SJSA1 (cell line): ENCODE measurements around the gene CAVIN3. TPM values are rescaled to one million over a fixed set of nuclear protein-coding genes. Genes with fewer than 3 reads are reported as not detected.

Source experiments
- DNase-seq, 2 experiments: peaks; one replicate each; pipeline ENCODE4 v3.0.0-alpha.2; 2015 to 2020; ENCODE audit warnings: low spot score in 2 of 2, low read depth in 1 of 2
- H3K27ac ChIP-seq: fragments of 250-450 bp; sonication (Bioruptor Pico); 2 replicates; pipeline ENCODE4 v1.5.1; 2020; ENCODE audit warnings: mild to moderate bottlenecking, moderate library complexity
- H3K27me3 ChIP-seq: fragments of 250-450 bp; sonication (Bioruptor Pico); replicated peaks from 2 replicates; pipeline ENCODE4 v1.5.1; 2020; ENCODE audit warnings: mild to moderate bottlenecking, moderate library complexity
- H3K36me3 ChIP-seq: fragments of 250-450 bp; sonication (Bioruptor Pico); 2 replicates; pipeline ENCODE4 v1.5.1; 2020; ENCODE audit warnings: mild to moderate bottlenecking
- H3K4me1 ChIP-seq: fragments of 250-450 bp; sonication (Bioruptor Pico); replicated peaks from 2 replicates; pipeline ENCODE4 v1.6.1; 2021; ENCODE audit warnings: mild to moderate bottlenecking
- H3K4me3 ChIP-seq: fragments of 250-450 bp; sonication (Bioruptor Pico); 2 replicates; pipeline ENCODE4 v1.5.1; 2020; ENCODE audit warnings: mild to moderate bottlenecking
- H3K9me3 ChIP-seq: fragments of 250-450 bp; sonication (Bioruptor Pico); replicated peaks from 2 replicates; pipeline ENCODE4 v1.5.1; 2020; ENCODE audit warnings: mild to moderate bottlenecking
- total RNA-seq: library from RNA; depleted of rRNA; stranded (reverse); fragments of >200 nt; shearing (Covaris generic); gene quantifications from 2 replicates; pipeline ENCODE4 v1.2.3, GENCODE V29; 2014; rRNA removed

The CAVIN3 gene, protein sequence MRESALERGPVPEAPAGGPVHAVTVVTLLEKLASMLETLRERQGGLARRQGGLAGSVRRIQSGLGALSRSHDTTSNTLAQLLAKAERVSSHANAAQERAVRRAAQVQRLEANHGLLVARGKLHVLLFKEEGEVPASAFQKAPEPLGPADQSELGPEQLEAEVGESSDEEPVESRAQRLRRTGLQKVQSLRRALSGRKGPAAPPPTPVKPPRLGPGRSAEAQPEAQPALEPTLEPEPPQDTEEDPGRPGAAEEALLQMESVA
- total RNA-seq, result 174 and 307 TPM in 2 replicates

GRCh38 chr11:6320411-6321155, at the start of gene CAVIN3:
TSS of gene CAVIN3 (minus strand) at chr11:6320501. CDS start at chr11:6320476, 25 bp downstream.
- Histone ChIP-seq H3K27ac (peak within 1 kb of the TSS; percentile 96), H3K36me3 (peaks cover 16% of the 10 kb centered on the region), H3K27me3 (no peaks in the 10 kb centered on the region), H3K4me3 (peak within 1 kb of the TSS; percentile 60), H3K4me1 (peaks cover 34% of the 10 kb centered on the region), H3K9me3 (no peaks in the 10 kb centered on the region)
- peak; percentile 78 to 81 for DNase-seq

- H3K27ac ChIP-seq, result no peak overlapping the region
- DNase-seq, result no peak
- H3K27me3 ChIP-seq, result no peaks in the 10 kb centered on the region
- H3K9me3 ChIP-seq, result no peaks in the 10 kb centered on the region
- H3K36me3 ChIP-seq, result no peaks in the 10 kb centered on the region
- H3K4me3 ChIP-seq, result no peak overlapping the region
- H3K4me1 ChIP-seq, result no peaks in the 10 kb centered on the region
Observed at GRCh38 chr11:6365659-6366058, 45.4 kb upstream of the CAVIN3 start.

- H3K27me3 ChIP-seq, result no peaks in the 10 kb centered on the region
- peaks cover 10% of the 10 kb centered on the region for H3K4me1 ChIP-seq
- no peaks in the 10 kb centered on the region for H3K9me3 ChIP-seq
- H3K27ac ChIP-seq, result no peak overlapping the region
- peak; percentile 52 to 70 for DNase-seq
- H3K4me3 ChIP-seq, result no peak overlapping the region
- no peaks in the 10 kb centered on the region for H3K36me3 ChIP-seq
Observed at GRCh38 chr11:6362873-6363678, 42.8 kb upstream of the CAVIN3 start.

GRCh38 chr11:6362185-6362872, 42.0 kb upstream of the CAVIN3 start:
- H3K27me3 ChIP-seq, result no peaks in the 10 kb centered on the region
- H3K36me3 ChIP-seq, result no peaks in the 10 kb centered on the region
- H3K9me3 ChIP-seq, result no peaks in the 10 kb centered on the region
- H3K4me3 ChIP-seq, result no peak overlapping the region
- H3K27ac ChIP-seq, result no peak overlapping the region
- H3K4me1 ChIP-seq, result peaks cover 17% of the 10 kb centered on the region
- no peak for DNase-seq

GRCh38 chr11:6360183-6360582, 39.9 kb upstream of the CAVIN3 start:
- Histone ChIP-seq H3K9me3 (no peaks in the 10 kb centered on the region), H3K4me1 (peaks cover 33% of the 10 kb centered on the region), H3K27me3 (no peaks in the 10 kb centered on the region), H3K36me3 (no peaks in the 10 kb centered on the region), H3K4me3 (no peak overlapping the region), H3K27ac (no peak overlapping the region)
- no peak for DNase-seq

DNA sequence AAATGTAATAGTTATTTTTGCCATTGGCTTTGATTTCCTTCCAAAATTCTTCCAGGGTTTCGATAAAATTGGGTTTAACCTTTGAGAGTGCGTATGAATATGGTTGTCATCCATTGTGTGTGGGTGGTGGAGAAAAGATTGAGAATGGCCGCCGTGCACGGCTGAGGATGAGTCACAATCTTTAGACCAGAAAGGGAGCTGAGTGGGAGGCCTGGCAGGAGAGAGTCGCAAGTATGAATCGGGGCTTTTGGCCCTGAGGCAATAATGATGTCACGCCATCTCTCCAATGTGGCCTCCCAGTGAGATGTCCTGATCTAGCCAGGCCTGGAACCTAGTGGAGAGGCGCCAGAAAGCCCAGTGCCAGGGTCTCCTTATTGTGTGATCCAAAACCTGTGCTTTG, 36.9 kb upstream of the CAVIN3 start:
- Histone ChIP-seq H3K27ac (peak overlapping the region; percentile 90), H3K4me1 (peaks cover 47% of the 10 kb centered on the region), H3K27me3 (no peaks in the 10 kb centered on the region), H3K36me3 (no peaks in the 10 kb centered on the region), H3K4me3 (no peak overlapping the region), H3K9me3 (no peaks in the 10 kb centered on the region)
- DNase-seq, result peak; percentile 86 to 89

- Histone ChIP-seq H3K9me3 (no peaks in the 10 kb centered on the region), H3K36me3 (no peaks in the 10 kb centered on the region), H3K4me3 (no peak overlapping the region), H3K27me3 (no peaks in the 10 kb centered on the region), H3K27ac (peak overlapping the region; percentile 90), H3K4me1 (peaks cover 47% of the 10 kb centered on the region)
- no peak for DNase-seq
Observed at GRCh38 chr11:6356503-6357055, 36.3 kb upstream of the CAVIN3 start.

GRCh38 chr11:6354651-6355485, 34.6 kb upstream of the CAVIN3 start:
- Histone ChIP-seq H3K27me3 (no peaks in the 10 kb centered on the region), H3K27ac (peak overlapping the region; percentile 9; the same call in 1 of the 2 replicates), H3K36me3 (no peaks in the 10 kb centered on the region), H3K4me1 (peaks cover 44% of the 10 kb centered on the region), H3K4me3 (no peak overlapping the region), H3K9me3 (no peaks in the 10 kb centered on the region)
- DNase-seq, result peak in 1 of 2 experiments; percentile 20

DNA sequence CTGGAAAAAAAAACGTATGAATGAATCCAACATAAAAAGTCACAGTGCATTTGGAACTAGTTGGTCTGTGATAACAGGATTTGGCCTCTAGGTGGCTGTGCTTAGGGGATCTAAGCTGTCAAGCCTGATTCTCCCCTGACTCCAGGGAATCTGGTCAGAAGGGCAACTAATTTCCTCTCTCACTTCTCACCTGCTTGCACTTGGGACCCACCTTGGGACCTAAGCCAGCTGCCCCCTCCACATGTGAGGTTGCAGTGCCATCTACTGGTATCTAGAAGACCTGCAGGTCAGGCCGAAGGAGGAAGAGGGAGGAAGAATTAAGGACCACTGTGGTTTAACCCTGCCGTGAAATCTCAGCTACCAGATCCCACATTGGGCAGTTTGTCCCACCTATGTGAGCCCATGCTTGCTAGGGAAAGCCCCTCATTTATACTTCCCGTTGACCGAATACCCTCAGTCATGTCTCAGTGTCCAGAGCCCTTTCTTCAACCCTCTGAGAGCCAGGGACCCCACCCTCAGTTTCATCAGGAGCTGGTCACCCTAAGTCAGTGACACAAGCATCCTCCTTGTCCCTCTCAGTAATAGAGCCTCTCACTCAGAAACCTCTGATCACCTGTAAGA, 33.2 kb upstream of the CAVIN3 start:
- DNase-seq, result peak in 1 of 2 experiments; percentile 36
- peaks cover 41% of the 10 kb centered on the region for H3K4me1 ChIP-seq

GRCh38 chr11:6351782-6352382, 31.6 kb upstream of the CAVIN3 start:
- Histone ChIP-seq H3K27me3 (no peaks in the 10 kb centered on the region), H3K4me1 (peaks cover 25% of the 10 kb centered on the region), H3K9me3 (no peaks in the 10 kb centered on the region), H3K27ac (no peak overlapping the region), H3K36me3 (no peaks in the 10 kb centered on the region), H3K4me3 (no peak overlapping the region)
- no peak for DNase-seq

More for the DNA sequence above, 33.2 kb upstream of the CAVIN3 start:
- no peaks in the 10 kb centered on the region for H3K27me3 ChIP-seq
- no peak overlapping the region for H3K27ac ChIP-seq
- no peaks in the 10 kb centered on the region for H3K36me3 ChIP-seq
- no peak overlapping the region for H3K4me3 ChIP-seq
- H3K9me3 ChIP-seq, result no peaks in the 10 kb centered on the region

- no peaks in the 10 kb centered on the region for H3K36me3 ChIP-seq
- no peaks in the 10 kb centered on the region for H3K9me3 ChIP-seq
- peaks cover 17% of the 10 kb centered on the region for H3K4me1 ChIP-seq
- DNase-seq, result no peak
- H3K27ac ChIP-seq, result no peak overlapping the region
- no peaks in the 10 kb centered on the region for H3K27me3 ChIP-seq
- H3K4me3 ChIP-seq, result no peak overlapping the region
Observed at GRCh38 chr11:6350486-6350885, 30.2 kb upstream of the CAVIN3 start.

GRCh38 chr11:6350043-6350442, 29.7 kb upstream of the CAVIN3 start:
- H3K4me3 ChIP-seq, result no peak overlapping the region
- H3K4me1 ChIP-seq, result peaks cover 13% of the 10 kb centered on the region
- no peaks in the 10 kb centered on the region for H3K9me3 ChIP-seq
- DNase-seq, result no peak
- no peak overlapping the region for H3K27ac ChIP-seq
- no peaks in the 10 kb centered on the region for H3K36me3 ChIP-seq
- H3K27me3 ChIP-seq, result no peaks in the 10 kb centered on the region
